HL-60 (cell line): ENCODE data around the gene PLIN3.
"Not testable (repeated sequence)": the region's sequence is repeated elsewhere in the genome, so short reads cannot be mapped to it uniquely, and the experiment has no call there.

Experiments used
- CTCF ChIP-seq: IDR thresholded peaks from one replicate; pipeline ENCODE4 v1.5.1; 2011; ENCODE audit warnings: low read length, control low read depth, inconsistent platforms; ENCODE audit not compliant: insufficient read depth
- GABPA ChIP-seq: IDR thresholded peaks from 2 replicates; pipeline ENCODE4 v1.6.1; 2012; ENCODE audit warnings: low read depth
- POLR2AphosphoS5 ChIP-seq: IDR thresholded peaks from 2 replicates; pipeline ENCODE4 v1.6.1; 2012; ENCODE audit warnings: low read depth
- REST ChIP-seq: IDR thresholded peaks from 2 replicates; pipeline ENCODE4 v1.6.1; 2012; ENCODE audit warnings: low read depth; ENCODE audit not compliant: insufficient replicate concordance
- SPI1 ChIP-seq: IDR thresholded peaks from 2 replicates; pipeline ENCODE4 v1.6.1; 2012; ENCODE audit warnings: low read depth, mild to moderate bottlenecking, borderline replicate concordance

GRCh38 chr19:4853506-4853905, 14.0 kb downstream of the PLIN3 start:
- not testable (repeated sequence) for TF ChIP-seq CTCF, POLR2AphosphoS5, GABPA, REST, SPI1
